Activated CD4-positive, alpha-beta T cell treated with anti-CD3 and anti-CD28 coated beads, Interleukin-2, amount 10 ng/mL, durations not matched to agents 7 days and 5 days (primary cell): ENCODE data around the gene TMEM242. TPM values are rescaled to one million over a fixed set of nuclear protein-coding genes. Genes with fewer than 3 reads are reported as not detected.
A peak's percentile ranks its signal among the peaks of the same experiment; 100 is the strongest.

Source experiments
- CTCF ChIA-PET: fragments of 350-600 bp; sonication (Branson Sonifier 250); formaldehyde crosslinking; loops from one replicate; lab custom pipeline; 2021; ENCODE audit warnings: antibody characterized with exemption; lab: Charles Lee
- POLR2A ChIA-PET: fragments of 350-600 bp; sonication (Branson Sonifier 250); formaldehyde crosslinking; loops from one replicate; lab custom pipeline; 2021; ENCODE audit warnings: antibody characterized with exemption; lab: Charles Lee
- DNase-seq: peaks from one replicate; pipeline ENCODE4 v3.0.0-alpha.2; 2020
- H3K27ac Mint-ChIP-seq: one replicate; pipeline ENCODE4 v1.8.0; 2021; ENCODE audit warnings: mild to moderate bottlenecking, moderate library complexity, mixed read lengths
- H3K27me3 Mint-ChIP-seq: one replicate; pipeline ENCODE4 v1.8.0; 2021; ENCODE audit warnings: mixed read lengths
- H3K36me3 Mint-ChIP-seq: one replicate; pipeline ENCODE4 v1.8.0; 2021; ENCODE audit warnings: low read depth, mixed read lengths
- H3K4me1 Mint-ChIP-seq: one replicate; pipeline ENCODE4 v1.8.0; 2021; ENCODE audit warnings: mixed read lengths
- H3K4me3 Mint-ChIP-seq: one replicate; pipeline ENCODE4 v1.8.0; 2021; ENCODE audit warnings: mild to moderate bottlenecking, moderate library complexity, mixed read lengths
- H3K9me3 Mint-ChIP-seq: one replicate; pipeline ENCODE4 v1.8.0; 2021; ENCODE audit warnings: mixed read lengths
- total RNA-seq, 2 experiments: library from RNA; stranded (reverse); gene quantifications; one replicate each; pipeline ENCODE4 v1.2.3, GENCODE V29; 2021

Gene TMEM242
- total RNA-seq, 2 experiments from 2014 or later: 7.9 to 9.0 TPM

DNA sequence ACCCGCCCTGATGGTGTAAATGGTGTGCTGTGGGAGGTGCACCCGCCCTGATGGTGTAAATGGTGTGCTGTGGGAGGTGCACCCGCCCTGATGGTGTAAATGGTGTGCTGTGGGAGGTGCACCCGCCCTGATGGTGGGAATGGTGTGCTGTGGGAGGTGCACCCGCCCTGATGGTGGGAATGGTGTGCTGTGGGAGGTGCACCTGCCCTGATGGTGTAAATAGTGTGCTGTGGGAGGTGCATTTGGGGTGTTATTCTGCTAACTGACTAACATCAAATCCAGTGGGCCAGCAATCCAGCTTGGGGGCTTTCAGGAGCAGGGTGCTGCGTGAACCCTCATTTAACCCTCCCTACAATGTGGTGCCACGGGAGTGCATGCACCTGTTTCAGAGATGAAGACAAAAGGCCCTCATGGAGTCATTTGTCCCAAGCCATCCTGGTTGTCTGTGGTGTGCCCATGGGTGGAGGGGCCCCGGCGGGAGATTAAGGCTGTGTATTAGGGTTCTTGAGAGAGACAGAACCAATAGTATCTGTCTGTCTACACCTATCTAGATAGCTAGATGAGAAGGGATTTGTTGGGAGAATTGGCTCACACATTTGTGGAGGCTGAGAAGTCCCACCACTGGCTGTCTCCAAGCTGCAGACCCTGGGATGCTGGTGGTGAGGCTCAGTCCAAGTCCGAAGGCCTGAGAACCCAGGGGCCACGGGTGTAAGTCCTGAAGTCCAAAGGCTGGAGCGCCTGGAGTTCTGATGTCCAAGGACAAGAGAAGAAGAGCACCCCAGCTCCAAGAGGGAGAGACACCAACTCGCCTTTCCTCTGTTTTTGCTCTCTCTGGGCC is 39.2 kb downstream of the TMEM242 start:
- H3K4me1 Mint-ChIP-seq: no peaks in the 10 kb centered on the region
- CTCF ChIA-PET: interaction anchor here (2.2 kb wide), 1 partner anchor 9 kb away, joined by 7 read pairs; no protein-coding TSS in a partner anchor

DNA sequence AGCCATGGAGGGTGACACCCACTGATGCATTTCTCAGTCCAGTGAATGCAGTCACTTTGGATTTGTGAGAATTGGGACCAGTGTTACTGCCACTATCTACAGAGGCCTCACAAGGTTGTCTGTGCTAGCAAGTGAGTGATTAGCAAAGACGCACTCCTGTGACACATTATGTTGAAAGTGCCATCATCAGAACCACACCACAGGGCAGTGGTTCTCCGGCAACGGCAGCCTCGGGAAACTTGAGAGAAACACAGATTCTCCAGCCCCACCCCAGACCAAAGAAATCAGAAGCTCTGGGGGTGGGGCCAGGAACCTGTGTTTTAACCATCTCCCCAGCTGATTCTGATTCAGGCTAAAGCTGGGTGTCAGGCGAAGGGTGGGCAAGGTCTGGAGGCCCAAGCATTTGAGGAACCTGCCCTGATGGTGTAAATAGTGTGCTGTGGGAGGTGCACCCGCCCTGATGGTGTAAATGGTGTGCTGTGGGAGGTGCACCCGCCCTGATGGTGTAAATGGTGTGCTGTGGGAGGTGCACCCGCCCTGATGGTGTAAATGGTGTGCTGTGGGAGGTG is 39.9 kb downstream of the TMEM242 start:
- no peaks in the 10 kb centered on the region for H3K9me3 Mint-ChIP-seq
- no peak overlapping the region for H3K27ac Mint-ChIP-seq
- CTCF ChIA-PET: interaction anchor here (2.2 kb wide), 1 partner anchor 8 kb away, joined by 7 read pairs; no protein-coding TSS in a partner anchor
- H3K4me3 Mint-ChIP-seq: no peak overlapping the region
- POLR2A ChIA-PET: no interaction called here
- no peaks in the 10 kb centered on the region for H3K36me3 Mint-ChIP-seq
- DNase-seq: no peak
- no peaks in the 10 kb centered on the region for H3K4me1 Mint-ChIP-seq
- no peaks in the 10 kb centered on the region for H3K27me3 Mint-ChIP-seq

More for the DNA sequence above, 39.2 kb downstream of the TMEM242 start:
- Mint-ChIP-seq H3K27ac (no peak overlapping the region), H3K4me3 (no peak overlapping the region), H3K27me3 (no peaks in the 10 kb centered on the region), H3K9me3 (no peaks in the 10 kb centered on the region), H3K36me3 (no peaks in the 10 kb centered on the region)
- no peak for DNase-seq
- POLR2A ChIA-PET: no interaction called here

DNA sequence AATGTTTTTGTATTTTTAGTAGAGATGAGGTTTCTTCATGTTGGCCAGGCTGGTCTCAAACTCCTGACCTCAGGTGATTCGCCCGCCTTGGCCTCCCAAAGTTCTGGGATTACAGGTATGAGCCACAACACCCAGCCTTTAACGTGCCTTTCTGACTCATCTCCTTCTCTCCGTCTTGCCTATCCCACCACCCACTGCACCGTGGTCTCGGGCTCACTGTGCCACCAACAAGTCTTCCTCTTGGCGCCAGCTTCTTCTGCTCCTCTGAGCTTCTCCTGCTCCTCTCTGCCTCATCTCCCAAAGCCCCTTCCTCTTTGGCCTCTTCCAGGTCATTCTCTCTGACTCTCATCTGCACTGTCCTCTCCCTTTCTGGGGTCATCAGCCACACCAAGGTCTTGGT is 41.0 kb downstream of the TMEM242 start:
- no peaks in the 10 kb centered on the region for H3K9me3 Mint-ChIP-seq

DNA sequence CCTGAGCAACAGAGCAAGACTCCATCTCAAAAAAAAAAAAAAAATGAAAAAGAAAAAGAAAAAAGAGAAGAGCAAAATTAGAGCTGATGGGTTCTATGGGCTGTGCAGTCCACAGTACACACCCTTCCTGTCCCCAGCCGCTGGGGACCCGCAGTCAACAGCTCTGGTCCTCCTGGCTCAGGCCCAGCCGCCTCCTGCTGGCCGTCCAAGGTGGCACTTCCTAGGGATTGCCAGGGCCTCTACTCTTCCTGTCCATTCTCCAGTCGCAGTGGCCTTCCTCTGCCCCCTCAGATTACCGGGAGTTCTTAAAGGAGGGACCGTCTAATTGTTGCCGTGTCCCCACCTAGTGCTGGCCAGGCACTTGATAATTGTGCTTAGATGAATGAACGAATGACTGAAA is 41.7 kb downstream of the TMEM242 start:
- H3K27me3 Mint-ChIP-seq: no peaks in the 10 kb centered on the region
- no peak for DNase-seq
- no peak overlapping the region for H3K27ac Mint-ChIP-seq
- no peaks in the 10 kb centered on the region for H3K9me3 Mint-ChIP-seq
- POLR2A ChIA-PET: no interaction called here
- no peaks in the 10 kb centered on the region for H3K4me1 Mint-ChIP-seq
- H3K36me3 Mint-ChIP-seq: no peaks in the 10 kb centered on the region
- H3K4me3 Mint-ChIP-seq: no peak overlapping the region
- CTCF ChIA-PET: interaction anchor here (0.5 to 1.3 kb wide), 4 partner anchors 14 to 53 kb away, joined by 3 to 4 read pairs (median 3); no protein-coding TSS in a partner anchor

More for the DNA sequence above, 41.0 kb downstream of the TMEM242 start:
- no peak for DNase-seq
- H3K4me1 Mint-ChIP-seq: no peaks in the 10 kb centered on the region
- H3K27me3 Mint-ChIP-seq: no peaks in the 10 kb centered on the region
- ChIA-PET POLR2A (no interaction called here), CTCF (interaction anchor here (0.7 to 1.3 kb wide), 3 partner anchors 15 to 54 kb away, joined by 3 to 4 read pairs (median 3); no protein-coding TSS in a partner anchor)
- no peak overlapping the region for H3K4me3 Mint-ChIP-seq
- H3K36me3 Mint-ChIP-seq: no peaks in the 10 kb centered on the region
- no peak overlapping the region for H3K27ac Mint-ChIP-seq

DNA sequence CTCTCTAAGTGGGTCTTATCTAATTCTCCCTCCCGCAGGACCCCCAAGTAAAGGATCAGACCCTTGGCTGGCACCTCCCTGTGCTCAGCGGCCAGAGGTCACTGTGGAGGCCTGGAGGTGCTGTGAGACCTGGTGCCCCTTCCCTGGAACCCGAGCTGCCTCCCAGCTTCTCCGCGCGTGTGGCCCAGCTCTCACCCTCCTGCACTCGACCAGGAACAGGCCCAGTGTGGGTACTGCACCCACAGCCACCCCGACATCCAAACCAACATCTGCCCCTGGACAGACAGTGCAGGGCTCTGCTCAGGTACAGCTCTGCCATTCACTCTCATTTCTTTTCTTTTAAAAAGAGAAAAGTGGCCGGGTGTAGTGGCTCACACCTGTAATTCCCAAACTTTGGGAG is 42.4 kb downstream of the TMEM242 start:
- ChIA-PET POLR2A (no interaction called here), CTCF (interaction anchor here (1.3 kb wide), 1 partner anchor 52 kb away, joined by 3 read pairs; no protein-coding TSS in a partner anchor)
- Mint-ChIP-seq H3K27me3 (no peaks in the 10 kb centered on the region), H3K4me3 (no peak overlapping the region), H3K36me3 (no peaks in the 10 kb centered on the region), H3K4me1 (no peaks in the 10 kb centered on the region), H3K27ac (no peak overlapping the region), H3K9me3 (no peaks in the 10 kb centered on the region)
- no peak for DNase-seq

DNA sequence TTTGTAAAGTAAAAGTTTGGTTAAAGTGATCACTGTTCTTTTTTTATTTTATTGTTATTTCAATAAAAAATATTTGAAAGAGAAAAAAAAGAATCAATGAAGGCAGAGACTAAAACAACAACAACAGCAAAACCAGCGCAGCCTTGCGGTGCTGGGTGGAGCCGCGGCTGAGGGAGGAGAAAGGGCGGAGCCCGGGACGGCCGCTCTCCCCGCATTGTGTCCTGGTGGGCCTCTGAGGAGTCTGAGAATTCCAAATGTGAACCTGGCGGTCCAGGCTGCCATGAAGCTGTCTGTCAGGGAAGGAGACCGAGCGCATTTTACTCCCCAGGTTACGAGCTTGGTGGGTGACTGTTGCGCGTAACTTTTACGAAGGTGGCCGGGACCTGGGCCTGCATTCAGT is 43.2 kb downstream of the TMEM242 start:
- no peaks in the 10 kb centered on the region for H3K9me3 Mint-ChIP-seq
- CTCF ChIA-PET: no interaction called here
- no peak overlapping the region for H3K4me3 Mint-ChIP-seq

DNA sequence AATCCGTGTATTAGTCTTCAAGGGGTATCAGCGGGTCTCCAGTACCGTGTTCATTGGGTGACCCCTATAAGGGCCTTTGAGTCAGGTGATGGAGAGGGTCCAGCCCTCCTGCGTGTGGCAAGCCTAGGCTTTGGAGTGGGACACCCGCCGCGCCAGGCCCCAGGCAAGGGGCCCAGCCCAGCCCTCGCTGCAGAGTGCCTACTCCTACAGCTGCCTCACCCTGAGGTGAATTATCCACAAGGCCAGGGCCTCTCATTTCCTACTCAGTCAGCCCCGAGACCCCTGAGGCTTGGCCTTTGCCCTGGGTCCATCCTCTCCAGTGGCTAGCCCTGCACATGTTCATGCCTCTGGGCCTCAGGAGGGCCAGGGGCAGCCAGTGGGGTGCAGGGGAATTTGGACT is 45.1 kb downstream of the TMEM242 start:
- DNase-seq: no peak
- Mint-ChIP-seq H3K9me3 (no peaks in the 10 kb centered on the region), H3K4me3 (no peak overlapping the region), H3K27me3 (no peaks in the 10 kb centered on the region), H3K4me1 (peaks cover 8% of the 10 kb centered on the region), H3K36me3 (no peaks in the 10 kb centered on the region), H3K27ac (no peak overlapping the region)
- ChIA-PET POLR2A (no interaction called here), CTCF (no interaction called here)

More for the DNA sequence above, 43.2 kb downstream of the TMEM242 start:
- Mint-ChIP-seq H3K27me3 (no peaks in the 10 kb centered on the region), H3K27ac (no peak overlapping the region), H3K4me1 (peaks cover 2% of the 10 kb centered on the region), H3K36me3 (no peaks in the 10 kb centered on the region)
- POLR2A ChIA-PET: no interaction called here
- DNase-seq: no peak

DNA sequence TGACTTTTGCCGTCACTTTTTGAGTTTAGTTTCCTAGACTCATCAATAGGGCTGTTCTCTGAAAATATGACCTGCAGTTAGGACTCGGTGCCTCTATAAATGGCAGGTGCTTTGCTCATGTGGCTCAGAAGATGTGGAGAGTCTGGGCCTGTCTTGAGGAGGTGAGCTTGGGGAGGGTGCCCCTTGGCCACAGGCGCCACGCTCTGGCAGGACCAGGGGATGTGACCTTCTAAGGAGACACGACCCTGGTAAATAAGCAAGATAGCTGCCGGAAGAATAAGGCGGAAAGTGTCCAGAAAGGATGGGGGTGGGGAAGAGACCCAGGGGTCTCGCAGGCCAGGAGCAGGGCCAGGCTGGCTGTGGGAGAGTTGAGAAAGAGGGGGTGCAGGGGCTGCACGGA is 46.6 kb downstream of the TMEM242 start:
- Mint-ChIP-seq H3K36me3 (no peaks in the 10 kb centered on the region), H3K27me3 (no peaks in the 10 kb centered on the region), H3K4me3 (no peak overlapping the region), H3K27ac (no peak overlapping the region), H3K9me3 (no peaks in the 10 kb centered on the region), H3K4me1 (peaks cover 8% of the 10 kb centered on the region)
- CTCF ChIA-PET: no interaction called here
- DNase-seq: no peak
- POLR2A ChIA-PET: no interaction called here

DNA sequence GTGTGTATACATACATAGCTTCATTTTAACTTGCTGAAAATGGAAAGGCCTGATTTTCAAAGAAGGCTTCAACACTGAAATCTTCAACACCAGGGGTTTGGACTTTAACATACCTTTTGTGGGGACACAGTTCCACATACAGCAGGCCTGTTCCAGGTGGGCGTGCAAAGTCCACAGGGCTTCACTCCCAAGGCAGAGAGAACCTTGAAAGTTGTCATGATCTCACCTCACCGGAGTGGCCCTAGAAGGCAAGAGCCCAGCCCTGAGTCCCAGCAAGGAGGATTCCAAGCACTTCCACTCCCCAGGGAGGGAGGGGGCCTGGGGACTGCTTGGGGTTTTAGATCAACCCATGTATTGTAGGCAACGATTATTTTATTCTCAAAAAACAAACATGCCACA is 47.2 kb downstream of the TMEM242 start:
- H3K36me3 Mint-ChIP-seq: no peaks in the 10 kb centered on the region
- POLR2A ChIA-PET: no interaction called here
- H3K27ac Mint-ChIP-seq: no peak overlapping the region
- H3K27me3 Mint-ChIP-seq: no peaks in the 10 kb centered on the region
- no peak overlapping the region for H3K4me3 Mint-ChIP-seq
- no peak for DNase-seq
- H3K9me3 Mint-ChIP-seq: no peaks in the 10 kb centered on the region
- CTCF ChIA-PET: interaction anchor here (2.6 kb wide), 2 partner anchors 8 to 12 kb away, joined by 7 to 15 read pairs; no protein-coding TSS in a partner anchor
- peaks cover 8% of the 10 kb centered on the region for H3K4me1 Mint-ChIP-seq

DNA sequence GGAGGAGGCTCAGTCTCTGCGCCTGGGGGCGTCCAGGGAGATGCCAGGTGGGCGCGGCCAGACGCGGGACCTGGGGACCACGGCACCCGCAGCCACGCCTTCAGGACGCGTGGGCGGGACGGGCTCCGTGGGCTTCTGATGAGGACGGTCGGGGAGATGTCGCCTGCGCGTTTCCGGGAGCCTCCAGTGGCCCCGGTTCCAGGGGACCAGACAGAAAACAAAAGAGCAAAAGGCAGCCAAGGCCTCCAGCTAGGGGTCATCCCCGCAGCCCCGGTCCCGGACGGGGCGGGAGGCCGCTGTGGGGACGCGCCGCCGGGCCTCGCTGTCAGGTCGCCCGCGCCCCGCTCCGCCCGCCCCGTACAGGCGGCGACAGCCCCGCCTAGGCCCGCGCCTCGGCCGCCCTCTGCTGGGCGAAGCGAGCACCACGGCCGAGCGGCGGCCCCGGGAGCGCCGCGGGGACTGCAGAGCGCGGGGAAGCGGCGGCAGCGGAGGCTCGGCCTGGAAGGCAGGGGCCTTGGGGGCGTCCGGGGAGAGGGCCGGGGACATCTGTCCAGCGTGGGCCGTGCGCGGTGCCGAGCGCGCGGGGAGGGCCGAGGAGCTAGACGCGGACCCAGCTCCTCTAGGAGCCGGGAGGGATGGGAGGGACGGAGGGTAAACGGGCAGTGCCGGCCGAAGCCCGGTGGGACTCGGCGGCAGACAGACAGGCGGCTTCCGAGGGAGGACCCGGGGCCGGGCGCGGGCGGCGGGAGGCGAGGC is 48.7 kb downstream of the TMEM242 start:
- Mint-ChIP-seq H3K9me3 (peaks cover 8% of the 10 kb centered on the region), H3K4me3 (peak overlapping the region; percentile 76), H3K27ac (peak overlapping the region; percentile 93), H3K36me3 (no peaks in the 10 kb centered on the region), H3K4me1 (peaks cover 8% of the 10 kb centered on the region), H3K27me3 (no peaks in the 10 kb centered on the region)
- peak; percentile 75 for DNase-seq
- CTCF ChIA-PET: interaction anchor here (0.7 to 2.6 kb wide), 11 partner anchors 9 to 1960 kb away, joined by 3 to 15 read pairs (median 3); no protein-coding TSS in a partner anchor
- POLR2A ChIA-PET: no interaction called here

DNA sequence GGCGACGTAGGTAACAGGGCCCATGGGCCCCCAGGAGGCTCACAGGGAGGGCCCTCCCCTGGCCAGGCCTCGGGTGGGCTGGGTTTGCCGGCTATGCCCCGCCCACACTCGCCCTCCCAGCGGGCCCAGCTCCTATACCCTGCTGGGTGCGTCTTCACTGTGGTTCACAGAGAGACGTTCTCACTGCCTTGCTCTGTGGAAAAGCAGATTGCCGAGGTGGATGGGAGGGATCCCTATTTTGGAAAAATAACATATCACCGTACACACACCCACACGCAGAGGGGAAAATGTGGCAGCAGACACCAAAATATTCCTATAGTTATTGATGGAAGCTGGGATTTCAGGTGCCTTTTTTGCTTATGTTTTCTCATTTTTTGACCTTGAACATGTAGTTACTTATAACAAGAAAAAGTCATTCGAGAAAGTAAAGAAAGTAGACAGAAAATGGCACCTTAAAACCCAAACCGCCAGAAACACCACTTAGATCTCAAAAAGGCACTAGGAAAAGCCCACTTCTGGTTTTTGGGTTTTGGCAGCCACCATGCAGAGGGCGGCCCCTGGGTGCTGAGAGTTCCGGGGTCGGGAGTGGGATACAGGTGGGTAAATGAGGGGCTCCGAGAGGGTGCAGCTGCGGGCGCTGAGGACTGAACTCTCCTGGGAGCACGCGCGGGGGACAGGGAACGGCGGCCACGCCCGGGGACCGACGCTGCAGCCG is 49.4 kb downstream of the TMEM242 start:
- peaks cover 8% of the 10 kb centered on the region for H3K4me1 Mint-ChIP-seq
- no peaks in the 10 kb centered on the region for H3K36me3 Mint-ChIP-seq
- H3K27ac Mint-ChIP-seq: peak overlapping the region; percentile 93
- ChIA-PET POLR2A (no interaction called here), CTCF (interaction anchor here (0.8 to 2.6 kb wide), 5 partner anchors 9 to 51 kb away, joined by 4 to 15 read pairs (median 5); no protein-coding TSS in a partner anchor)
- peak overlapping the region; percentile 76 for H3K4me3 Mint-ChIP-seq
- peaks cover 8% of the 10 kb centered on the region for H3K9me3 Mint-ChIP-seq
- DNase-seq: peak; percentile 48
- no peaks in the 10 kb centered on the region for H3K27me3 Mint-ChIP-seq
